Mesendoderm (in vitro differentiated cells): Measurements from ENCODE around the gene TUBA3E.
"Not testable (repeated sequence)": the region's sequence is repeated elsewhere in the genome, so short reads cannot be mapped to it uniquely, and the experiment has no call there.

ENCODE experiments used
- DNase-seq: peaks from one replicate; pipeline ENCODE4 v3.0.0; 2013
- H2AK5ac ChIP-seq: 2 replicates; pipeline ENCODE4 v1.6.1; 2013; ENCODE audit warnings: low read length, inconsistent platforms
- H2BK120ac ChIP-seq: 2 replicates; pipeline ENCODE4 v1.6.1; 2013; ENCODE audit warnings: low read depth, mild to moderate bottlenecking, low read length, moderate library complexity, mixed read lengths
- H2BK15ac ChIP-seq: replicated peaks from 2 replicates; pipeline ENCODE4 v1.6.1; 2013; ENCODE audit warnings: low read depth, mild to moderate bottlenecking, moderate library complexity
- H2BK5ac ChIP-seq: 2 replicates; pipeline ENCODE4 v1.6.1; 2013; ENCODE audit warnings: low read length, inconsistent platforms
- H3K18ac ChIP-seq: 2 replicates; pipeline ENCODE4 v1.6.1; 2013; ENCODE audit warnings: mild to moderate bottlenecking, low read length, mixed read lengths
- H3K23ac ChIP-seq: one replicate; pipeline ENCODE4 v1.6.1; 2013; ENCODE audit warnings: low read length
- H3K27ac ChIP-seq: 2 replicates; pipeline ENCODE4 v1.5.1; 2013; ENCODE audit warnings: low read depth, mild to moderate bottlenecking, inconsistent platforms, low read length, moderate library complexity
- H3K27me3 ChIP-seq: 2 replicates; pipeline ENCODE4 v1.6.1; 2013; ENCODE audit warnings: low read length, control low read depth, mild to moderate bottlenecking, inconsistent platforms; ENCODE audit not compliant: insufficient read depth, poor library complexity
- H3K36me3 ChIP-seq: 2 replicates; pipeline ENCODE4 v1.6.1; 2013; ENCODE audit warnings: low read length, inconsistent platforms; ENCODE audit not compliant: control insufficient read depth, insufficient read depth
- H3K4ac ChIP-seq: one replicate; pipeline ENCODE4 v1.6.1; 2013; ENCODE audit warnings: low read depth, mild to moderate bottlenecking, low read length, moderate library complexity
- H3K4me1 ChIP-seq: 2 replicates; pipeline ENCODE4 v1.6.1; 2013; ENCODE audit warnings: low read depth, low read length, inconsistent platforms; ENCODE audit not compliant: control insufficient read depth
- H3K4me2 ChIP-seq: 2 replicates; pipeline ENCODE4 v1.6.1; 2013; ENCODE audit warnings: low read length
- H3K4me3 ChIP-seq: 2 replicates; pipeline ENCODE4 v1.5.1; 2013; ENCODE audit warnings: mild to moderate bottlenecking, low read length
- H3K56ac ChIP-seq: one replicate; pipeline ENCODE4 v1.6.1; 2013; ENCODE audit warnings: low read length
- H3K79me1 ChIP-seq: 2 replicates; pipeline ENCODE4 v1.6.1; 2013; ENCODE audit warnings: low read length, inconsistent platforms
- H3K79me2 ChIP-seq: 2 replicates; pipeline ENCODE4 v1.6.1; 2013; ENCODE audit warnings: mild to moderate bottlenecking, low read length; ENCODE audit not compliant: control insufficient read depth, insufficient read depth
- H3K9ac ChIP-seq: 2 replicates; pipeline ENCODE4 v1.6.1; 2013; ENCODE audit warnings: low read length, inconsistent platforms
- H4K5ac ChIP-seq: one replicate; pipeline ENCODE4 v1.6.1; 2013; ENCODE audit warnings: low read length
- H4K8ac ChIP-seq: one replicate; pipeline ENCODE4 v1.6.1; 2013; ENCODE audit warnings: low read depth, mild to moderate bottlenecking, control low read depth, low read length, moderate library complexity
- WGBS: extraction: QIAGEN DNeasy Blood & Tissue Kit; methylation state at CpG from one replicate; pipeline ENCODE4 v1.1.7; 2013; ENCODE audit warnings: low lambda C conversion rate, missing lambda C conversion rate; ENCODE audit not compliant: insufficient coverage; ENCODE audit errors: extremely low coverage; 5-methylcytosine and 5-hydroxymethylcytosine counted together

Gene TUBA3E

DNA sequence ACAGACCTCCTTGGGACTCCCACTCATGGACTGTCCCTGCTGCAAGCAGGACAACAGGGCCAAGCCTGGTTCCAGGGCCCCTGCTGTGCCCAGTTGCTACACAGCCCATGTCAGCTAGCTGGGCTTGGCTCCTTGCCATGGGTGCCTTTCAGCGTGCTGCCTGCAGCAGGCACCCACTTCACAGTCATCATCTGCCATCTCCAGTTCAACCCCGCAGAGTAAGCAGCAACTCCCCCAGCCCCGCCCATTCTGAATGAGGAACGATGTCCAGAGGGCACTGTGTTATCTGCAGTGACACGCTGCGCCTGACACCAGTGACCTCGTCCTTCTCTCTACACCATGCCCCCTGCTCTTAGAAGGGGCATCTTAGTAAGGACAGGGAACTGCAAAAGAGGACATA, 4.3 kb upstream of the TUBA3E start:
- not testable (repeated sequence) for H2AK5ac ChIP-seq, H2BK5ac ChIP-seq, H3K4me1 ChIP-seq, DNase-seq, H3K36me3 ChIP-seq, H3K23ac ChIP-seq, H3K4me3 ChIP-seq, H3K4me2 ChIP-seq, H4K5ac ChIP-seq, H3K4ac ChIP-seq, H2BK120ac ChIP-seq, H3K79me1 ChIP-seq, H2BK15ac ChIP-seq, H3K27me3 ChIP-seq, H3K79me2 ChIP-seq, H3K56ac ChIP-seq, H3K18ac ChIP-seq, H4K8ac ChIP-seq, H3K9ac ChIP-seq, H3K27ac ChIP-seq
- no CpG with 5 or more reads among the region's 7 CpGs for WGBS

DNA sequence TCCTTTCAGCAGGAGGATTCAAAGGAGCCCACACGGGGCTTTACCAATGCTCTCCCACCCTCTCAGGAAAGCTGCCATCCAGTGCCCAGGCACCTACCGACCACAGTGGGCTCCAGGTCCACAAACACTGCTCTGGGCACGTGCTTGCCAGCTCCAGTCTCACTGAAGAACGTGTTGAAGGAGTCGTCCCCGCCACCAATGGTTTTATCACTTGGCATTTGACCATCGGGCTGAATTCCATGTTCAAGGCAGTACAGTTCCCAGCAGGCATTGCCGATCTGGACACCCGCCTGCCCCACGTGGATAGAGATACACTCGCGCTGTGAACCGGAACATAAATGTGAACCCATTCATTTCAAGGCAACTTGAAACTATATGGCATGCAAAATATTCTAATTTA, 2.2 kb downstream of the TUBA3E start:
- H2BK5ac ChIP-seq, H2BK120ac ChIP-seq, H3K56ac ChIP-seq, H3K27me3 ChIP-seq, H2AK5ac ChIP-seq, H3K4me1 ChIP-seq, H3K79me1 ChIP-seq, H4K5ac ChIP-seq, H3K4me3 ChIP-seq, H3K36me3 ChIP-seq, H3K79me2 ChIP-seq, DNase-seq, H3K9ac ChIP-seq, H3K4me2 ChIP-seq, H3K23ac ChIP-seq, H3K27ac ChIP-seq, H3K18ac ChIP-seq, H4K8ac ChIP-seq, H2BK15ac ChIP-seq, H3K4ac ChIP-seq: not testable (repeated sequence)
- WGBS = no CpG with 5 or more reads among the region's 13 CpGs

DNA sequence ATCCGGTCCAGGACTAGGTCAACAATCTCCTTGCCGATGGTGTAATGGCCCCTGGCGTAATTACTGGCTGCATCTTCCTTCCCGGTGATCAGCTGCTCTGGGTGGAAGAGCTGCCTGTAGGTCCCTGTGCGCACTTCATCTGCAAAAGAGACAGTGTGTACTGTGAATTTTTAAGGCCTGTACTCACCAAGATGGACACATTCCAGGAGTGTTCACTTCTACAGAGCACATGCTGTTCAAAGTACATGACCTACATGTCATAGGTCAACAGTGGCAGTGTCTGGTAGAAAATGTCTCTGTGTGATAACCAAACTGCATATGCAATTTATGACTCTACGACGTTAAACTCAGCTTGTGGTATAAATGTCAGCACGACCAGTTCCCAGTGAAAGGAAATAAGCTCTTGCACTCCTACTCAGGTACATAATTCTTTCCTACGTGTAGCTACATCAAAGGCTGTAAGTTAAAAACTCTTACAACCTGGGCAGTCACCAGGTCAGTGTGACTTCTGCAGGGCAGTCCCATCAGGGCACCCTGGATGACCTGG, 3.1 kb downstream of the TUBA3E start:
- H3K56ac ChIP-seq, H2AK5ac ChIP-seq, H3K4me2 ChIP-seq, H3K4me3 ChIP-seq, H3K27me3 ChIP-seq, H3K79me2 ChIP-seq, H3K36me3 ChIP-seq, H3K9ac ChIP-seq, H2BK120ac ChIP-seq, H2BK15ac ChIP-seq, H3K18ac ChIP-seq, H4K5ac ChIP-seq, DNase-seq, H3K4me1 ChIP-seq, H3K79me1 ChIP-seq, H2BK5ac ChIP-seq, H3K4ac ChIP-seq, H4K8ac ChIP-seq, H3K27ac ChIP-seq, H3K23ac ChIP-seq: not testable (repeated sequence)
- no CpG with 5 or more reads among the region's 9 CpGs for WGBS

DNA sequence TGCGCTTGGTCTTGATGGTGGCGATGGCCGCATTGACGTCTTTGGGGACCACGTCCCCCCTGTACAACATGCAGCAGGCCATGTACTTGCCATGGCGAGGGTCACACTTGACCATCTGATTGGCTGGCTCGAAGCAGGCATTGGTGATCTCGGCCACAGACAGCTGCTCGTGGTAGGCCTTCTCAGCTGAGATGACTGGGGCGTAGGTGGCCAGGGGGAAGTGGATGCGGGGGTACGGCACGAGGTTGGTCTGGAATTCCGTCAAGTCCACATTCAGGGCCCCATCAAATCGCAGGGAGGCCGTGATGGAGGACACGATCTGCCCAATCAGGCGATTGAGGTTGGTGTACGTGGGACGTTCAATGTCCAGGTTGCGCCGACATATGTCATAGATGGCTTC, 4.4 kb downstream of the TUBA3E start:
- not testable (repeated sequence) for H2BK120ac ChIP-seq, H3K56ac ChIP-seq, H3K79me1 ChIP-seq, H3K18ac ChIP-seq, H3K4me2 ChIP-seq, H3K4me3 ChIP-seq, H3K9ac ChIP-seq, H2BK5ac ChIP-seq, H3K36me3 ChIP-seq, H3K27me3 ChIP-seq, H2BK15ac ChIP-seq, H3K4me1 ChIP-seq, H3K79me2 ChIP-seq, DNase-seq, H3K4ac ChIP-seq, H2AK5ac ChIP-seq, H3K27ac ChIP-seq, H4K5ac ChIP-seq, H3K23ac ChIP-seq, H4K8ac ChIP-seq
- no CpG with 5 or more reads among the region's 22 CpGs for WGBS

DNA sequence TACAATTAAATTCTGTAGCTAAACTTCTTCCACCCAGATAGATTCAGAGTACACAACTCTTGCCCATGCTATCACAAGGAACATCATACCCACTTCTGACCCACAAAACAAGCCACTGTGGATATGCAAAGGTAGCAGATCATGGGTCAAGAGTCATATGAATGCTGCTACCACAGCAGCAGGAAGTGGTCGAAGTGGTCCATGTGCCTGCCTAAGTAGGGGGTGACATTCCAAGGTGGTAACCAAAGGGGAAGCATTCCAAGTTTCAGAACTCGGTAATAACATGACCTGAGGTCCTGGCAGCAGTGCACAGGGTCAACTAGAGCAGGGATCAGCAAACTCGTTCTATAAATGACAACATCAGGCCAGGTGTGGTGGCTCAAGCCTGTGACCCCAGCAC, 5.8 kb downstream of the TUBA3E start:
- not testable (repeated sequence) for H3K23ac ChIP-seq, H3K4me2 ChIP-seq, H3K18ac ChIP-seq, H3K56ac ChIP-seq, H3K79me1 ChIP-seq, H3K4me3 ChIP-seq, H3K79me2 ChIP-seq, DNase-seq, H2BK5ac ChIP-seq, H3K9ac ChIP-seq, H2BK15ac ChIP-seq, H2BK120ac ChIP-seq, H3K4ac ChIP-seq, H2AK5ac ChIP-seq, H3K27me3 ChIP-seq, H3K4me1 ChIP-seq, H3K36me3 ChIP-seq, H4K8ac ChIP-seq, H3K27ac ChIP-seq, H4K5ac ChIP-seq
- WGBS = no CpG with 5 or more reads among the region's 3 CpGs

DNA sequence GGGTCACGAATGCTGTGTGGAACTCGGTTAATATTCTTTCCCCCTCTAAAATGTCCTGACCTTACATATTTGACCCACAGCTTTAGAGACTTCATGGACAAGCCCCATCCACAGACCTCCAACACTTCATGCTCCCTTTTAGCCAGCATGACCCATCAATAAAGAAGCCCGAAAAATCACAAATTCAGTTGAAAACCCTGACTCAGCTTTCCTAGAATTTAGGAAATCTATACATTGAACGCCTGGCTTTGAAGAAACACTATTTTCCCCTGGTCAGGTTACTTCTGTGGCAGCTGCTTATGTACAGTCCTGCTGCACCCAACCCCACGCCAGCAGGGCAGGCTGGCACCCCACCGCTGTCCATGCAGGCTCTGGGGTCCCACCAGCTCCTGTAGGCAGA, 6.9 kb downstream of the TUBA3E start:
- not testable (repeated sequence) for H2BK15ac ChIP-seq, H4K5ac ChIP-seq, H3K79me2 ChIP-seq, H3K27ac ChIP-seq, H3K4ac ChIP-seq, H3K79me1 ChIP-seq, H3K9ac ChIP-seq, H3K23ac ChIP-seq, DNase-seq, H4K8ac ChIP-seq, H3K27me3 ChIP-seq, H3K4me2 ChIP-seq, H3K56ac ChIP-seq, H2BK5ac ChIP-seq, H3K18ac ChIP-seq, H2BK120ac ChIP-seq, H3K4me1 ChIP-seq, H3K4me3 ChIP-seq, H2AK5ac ChIP-seq, H3K36me3 ChIP-seq
- no CpG with 5 or more reads among the region's 6 CpGs for WGBS
